Peyer's patch (tissue), 4 donors: Measurements from ENCODE around the gene IFRD1.

Experiments used
- CTCF ChIP-seq, 6 experiments: fragments of 450-650 bp in 4 of 6; fragments of 200-600 bp in 2 of 6; sonication (generic) in 1 of 6; IDR thresholded peaks; one replicate each; pipeline ENCODE4 v1.5.1; 2017 to 2019; ENCODE audit warnings: antibody characterized with exemption in 6 of 6, mild to moderate bottlenecking in 3 of 6, moderate library complexity in 1 of 6
- POLR2A ChIP-seq, 2 donors: fragments of 450-650 bp; IDR thresholded peaks; one replicate each; pipeline ENCODE4 v1.5.1; 2017; ENCODE audit warnings: antibody characterized with exemption in 2 of 2, mild to moderate bottlenecking in 2 of 2, moderate library complexity in 2 of 2

DNA sequence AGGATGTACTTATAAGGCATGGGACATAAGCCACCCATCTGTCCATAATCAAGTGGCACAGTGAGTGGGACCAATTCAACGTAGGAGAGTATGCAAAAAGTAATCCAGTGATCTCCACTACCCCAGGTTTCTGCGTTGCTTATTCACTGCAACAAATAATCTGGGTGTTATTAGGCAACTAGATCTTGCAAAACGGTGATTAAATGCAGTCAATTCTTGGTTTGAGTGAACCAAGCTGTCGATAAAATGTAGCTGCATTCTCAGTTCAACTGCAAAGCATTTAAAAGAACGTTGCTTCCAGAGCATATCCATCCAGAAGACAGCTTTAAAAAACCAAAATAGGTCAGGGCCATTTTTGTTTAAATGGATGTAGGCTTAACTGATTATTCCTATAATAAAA lies 35.5 kb downstream of the IFRD1 start:
- no peak for TF ChIP-seq CTCF (IDR thresholded peaks at IDR 0.05)
- TF ChIP-seq POLR2A (IDR thresholded peaks at IDR 0.05), result no peak
